Ovary (tissue), 3 donors: Measurements from ENCODE around the gene C16orf89.

Experiments
- POLR2A ChIP-seq: fragments of 450-650 bp; IDR thresholded peaks from one replicate; pipeline ENCODE4 v1.6.1; 2017; ENCODE audit warnings: antibody characterized with exemption, mild to moderate bottlenecking, moderate library complexity
- TF ChIP-seq, protein P1 (sequence below), 3 donors: fragments of 450-650 bp in 2 of 3; fragments of 200-600 bp in 1 of 3; IDR thresholded peaks; one replicate each; pipeline versions ENCODE4 v1.5.1 to v1.8.0; 2016 to 2022; ENCODE audit warnings: antibody characterized with exemption in 3 of 3, mild to moderate bottlenecking in 1 of 3
- donor health status: DM: no; HTN: no; CAD: no.

DNA sequence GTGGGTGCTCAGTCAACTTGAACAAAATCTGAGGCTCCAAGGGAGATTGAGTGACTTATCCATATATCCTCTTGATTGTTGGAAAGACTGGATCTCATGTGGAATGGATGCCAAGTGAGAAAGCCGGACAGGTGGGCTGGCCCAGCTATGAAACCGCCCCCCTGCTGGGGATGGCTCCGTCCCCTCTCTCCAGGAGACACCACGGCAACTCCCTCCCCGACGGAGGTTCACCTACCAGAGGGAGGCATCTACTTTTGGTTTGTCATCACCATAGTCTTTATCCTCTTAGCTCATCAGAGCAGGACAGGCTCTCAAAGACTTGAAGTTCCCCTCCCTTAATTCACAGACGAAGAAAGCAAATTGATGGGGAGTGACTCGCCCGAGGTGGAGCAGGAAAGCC lies 4.1 kb upstream of the C16orf89 start:
- TF ChIP-seq, protein P1, sequence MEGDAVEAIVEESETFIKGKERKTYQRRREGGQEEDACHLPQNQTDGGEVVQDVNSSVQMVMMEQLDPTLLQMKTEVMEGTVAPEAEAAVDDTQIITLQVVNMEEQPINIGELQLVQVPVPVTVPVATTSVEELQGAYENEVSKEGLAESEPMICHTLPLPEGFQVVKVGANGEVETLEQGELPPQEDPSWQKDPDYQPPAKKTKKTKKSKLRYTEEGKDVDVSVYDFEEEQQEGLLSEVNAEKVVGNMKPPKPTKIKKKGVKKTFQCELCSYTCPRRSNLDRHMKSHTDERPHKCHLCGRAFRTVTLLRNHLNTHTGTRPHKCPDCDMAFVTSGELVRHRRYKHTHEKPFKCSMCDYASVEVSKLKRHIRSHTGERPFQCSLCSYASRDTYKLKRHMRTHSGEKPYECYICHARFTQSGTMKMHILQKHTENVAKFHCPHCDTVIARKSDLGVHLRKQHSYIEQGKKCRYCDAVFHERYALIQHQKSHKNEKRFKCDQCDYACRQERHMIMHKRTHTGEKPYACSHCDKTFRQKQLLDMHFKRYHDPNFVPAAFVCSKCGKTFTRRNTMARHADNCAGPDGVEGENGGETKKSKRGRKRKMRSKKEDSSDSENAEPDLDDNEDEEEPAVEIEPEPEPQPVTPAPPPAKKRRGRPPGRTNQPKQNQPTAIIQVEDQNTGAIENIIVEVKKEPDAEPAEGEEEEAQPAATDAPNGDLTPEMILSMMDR (IDR thresholded peaks at IDR 0.05) = no peak
- TF ChIP-seq POLR2A = no peak
